Stimulated activated CD4-positive, alpha-beta T cell treated with anti-CD3 and anti-CD28 coated beads, Interleukin-1b, Interleukin-23, amount 100 ng/mL, for 1 hour (primary cell): ENCODE measurements around the gene THRB.

Source experiments
- DNase-seq, 2 donors: peaks; one replicate each; pipeline ENCODE4 v3.0.0-alpha.2; 2020; ENCODE audit warnings: low read depth in 2 of 2

Gene THRB

DNA sequence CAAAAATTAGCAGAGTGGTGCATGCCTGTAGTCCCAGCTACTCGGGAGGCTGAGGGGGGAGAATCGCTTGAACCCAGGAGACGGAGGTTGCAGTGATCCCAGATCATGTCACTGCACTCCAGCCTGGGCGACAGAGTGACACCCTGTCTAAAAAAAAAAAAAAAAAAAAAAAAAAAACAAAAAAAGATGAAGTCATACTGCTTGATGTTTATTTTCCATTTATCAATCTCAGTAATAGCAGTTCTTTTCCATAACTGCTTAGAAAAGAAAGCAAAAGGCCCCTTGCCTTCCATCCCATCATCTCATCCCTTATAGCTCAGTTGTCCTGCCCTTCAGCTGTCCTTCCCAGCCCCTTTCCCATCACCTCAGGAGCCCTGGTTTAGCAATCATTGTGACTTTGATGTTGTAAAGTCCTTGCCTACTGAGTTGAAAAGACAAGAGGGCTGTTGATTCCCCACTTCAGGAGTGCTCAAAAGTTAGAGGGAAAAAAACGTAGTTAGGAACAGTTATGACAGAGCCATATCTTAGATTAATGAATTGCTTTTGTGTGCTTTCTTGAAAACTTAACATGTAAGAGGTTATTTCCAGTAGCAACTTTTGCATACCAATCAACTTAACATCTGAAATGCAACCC is 18.0 kb upstream of the THRB start:
- DNase-seq: no peak

DNA sequence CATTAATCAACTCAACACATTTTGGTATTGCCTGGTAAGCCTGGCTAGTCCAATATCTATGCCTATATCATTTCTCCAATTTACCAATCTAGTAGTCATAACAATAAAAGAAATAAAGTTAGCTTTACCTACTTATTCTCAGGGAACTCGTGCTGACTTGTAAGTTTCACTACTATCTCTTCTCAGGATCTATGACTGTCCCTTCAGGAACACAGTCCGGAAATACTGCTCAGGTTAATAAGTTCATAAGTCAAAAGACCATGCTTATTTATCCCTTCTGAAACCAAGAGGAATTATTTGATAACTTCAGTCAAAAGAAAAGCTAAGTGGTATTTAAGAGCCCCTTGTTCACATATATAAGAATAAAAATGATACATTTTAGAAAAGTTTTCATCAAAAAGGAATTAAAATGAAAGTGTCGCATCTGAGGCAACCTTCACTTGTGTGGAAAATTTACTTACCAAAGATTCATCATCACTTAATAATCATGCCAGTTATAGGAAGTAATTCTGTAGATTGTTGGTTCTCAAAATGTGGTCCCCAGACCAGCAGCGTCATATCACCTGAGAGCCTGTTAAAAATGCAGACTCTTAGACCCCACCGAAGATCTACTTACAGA is 15.5 kb upstream of the THRB start:
- no peak for DNase-seq

DNA sequence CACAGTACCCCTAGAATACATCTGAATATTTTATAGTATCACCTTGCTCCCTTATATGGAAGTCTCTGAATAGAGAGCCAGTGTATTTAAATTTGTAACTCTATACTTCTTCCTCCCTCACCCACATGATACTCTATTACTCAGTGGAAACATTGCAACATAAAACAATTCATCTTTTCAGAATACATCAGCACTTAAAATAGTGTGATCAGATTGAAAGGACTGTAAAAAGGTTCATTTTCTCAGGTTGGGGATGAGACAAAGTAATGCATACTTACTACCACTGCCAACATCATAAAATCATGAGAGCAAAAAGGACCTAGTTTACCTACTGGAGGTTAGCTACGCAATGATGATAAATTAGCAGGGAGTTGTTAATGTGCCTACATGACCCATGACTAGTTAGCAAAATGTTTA is 13.8 kb upstream of the THRB start:
- no peak for DNase-seq

DNA sequence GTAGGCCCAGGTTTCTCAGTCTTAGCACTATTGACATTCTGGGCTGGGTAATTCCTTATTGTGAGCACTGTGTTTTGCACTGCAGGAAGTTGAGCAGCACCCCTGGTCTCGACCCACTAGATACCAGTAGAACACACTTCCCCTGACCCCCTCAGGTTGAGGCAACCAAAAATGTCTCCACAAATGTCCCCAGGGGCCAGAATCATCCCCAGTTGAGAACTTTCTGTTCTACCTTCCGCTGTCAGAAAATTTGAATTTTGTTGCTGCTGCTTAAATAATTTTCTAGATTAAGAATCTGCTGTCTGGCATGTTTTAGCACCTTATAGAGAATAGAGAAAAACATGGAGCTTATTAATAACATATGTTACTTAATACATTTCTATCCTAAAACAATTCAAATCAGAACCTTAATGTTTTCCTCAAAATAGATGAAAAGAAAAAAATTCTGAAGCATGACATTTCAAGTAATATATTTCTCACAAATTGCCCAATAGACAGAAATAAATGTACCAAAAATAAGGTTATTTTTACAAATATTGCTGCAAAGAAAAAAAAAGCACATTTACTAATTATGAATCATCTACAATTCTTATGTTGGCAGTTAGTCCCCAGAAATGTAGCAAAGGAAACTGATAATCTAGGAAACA is 13.2 kb upstream of the THRB start:
- DNase-seq: no peak

DNA sequence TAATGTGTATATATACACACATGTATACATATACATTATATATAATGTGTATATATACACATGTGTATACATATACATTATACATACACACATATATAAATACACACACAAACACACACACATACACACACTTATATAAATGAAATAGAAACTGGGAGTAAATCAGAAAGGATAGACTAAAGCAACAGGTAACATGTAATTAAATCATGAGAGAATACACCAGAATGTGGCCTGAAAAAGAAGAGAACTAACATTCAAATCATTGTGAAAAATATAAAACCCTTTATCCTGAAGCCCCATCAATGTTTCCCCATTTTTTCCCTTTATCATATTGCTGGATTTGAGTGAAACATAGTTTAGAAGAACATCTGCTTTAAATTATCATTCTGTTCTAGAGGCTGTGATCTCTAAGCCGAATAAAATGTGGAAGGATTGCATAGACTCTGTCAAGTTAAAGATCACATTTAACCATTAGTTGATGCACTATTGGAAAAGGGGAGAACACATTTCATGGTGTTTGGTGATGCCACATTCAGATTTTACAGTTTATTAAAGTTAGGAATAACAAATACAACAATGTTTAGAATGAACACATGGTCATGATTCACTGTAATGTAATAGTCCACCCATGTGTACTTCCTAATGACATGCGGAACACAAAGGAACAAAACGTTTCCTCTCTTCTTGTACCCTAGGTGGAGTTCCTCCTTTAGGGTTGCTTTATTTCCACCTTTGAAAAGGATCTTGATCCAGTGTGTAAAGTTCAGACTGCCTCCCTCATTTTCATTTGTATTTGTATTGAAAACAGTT is 12.5 kb upstream of the THRB start:
- DNase-seq: no peak

DNA sequence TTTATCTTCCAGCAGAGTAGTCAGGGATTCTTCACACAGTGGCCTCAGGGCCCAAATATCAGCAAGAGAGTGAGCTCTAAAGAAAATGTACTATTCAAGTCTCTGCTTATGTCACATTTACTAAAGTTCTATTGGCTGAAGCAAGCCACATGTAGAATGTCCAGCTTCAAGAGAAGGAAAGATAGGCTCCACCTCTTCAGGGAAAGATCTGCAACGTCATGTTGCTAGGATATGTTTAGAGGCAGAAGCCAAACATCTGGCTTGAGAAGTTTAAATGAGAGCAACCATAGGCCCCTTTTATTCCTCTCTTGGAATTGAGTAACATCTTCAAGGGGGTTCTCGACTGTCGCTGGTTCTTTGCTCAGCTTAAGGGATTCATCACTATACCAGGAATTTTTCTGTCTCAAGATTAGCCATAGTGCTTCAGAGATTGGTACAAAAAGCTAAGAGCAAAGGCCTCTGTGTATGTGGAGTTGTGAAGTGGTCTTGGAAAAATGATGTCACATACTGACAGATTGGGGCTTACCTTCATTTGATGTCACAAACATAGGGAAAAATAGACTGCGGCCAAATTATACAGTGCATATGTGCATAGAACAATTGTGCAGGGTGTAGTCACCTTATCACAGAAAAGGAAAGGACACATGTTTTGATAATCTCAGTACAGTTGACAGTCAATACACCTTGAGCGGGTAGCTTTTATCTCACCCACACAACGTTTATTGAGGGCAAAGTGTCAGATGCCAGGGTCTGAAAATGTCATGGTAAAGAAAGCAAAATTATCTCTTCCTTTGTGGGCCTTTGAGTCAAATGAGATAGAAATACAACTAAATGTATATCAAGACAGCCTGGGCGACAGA is 11.3 kb upstream of the THRB start:
- no peak for DNase-seq

DNA sequence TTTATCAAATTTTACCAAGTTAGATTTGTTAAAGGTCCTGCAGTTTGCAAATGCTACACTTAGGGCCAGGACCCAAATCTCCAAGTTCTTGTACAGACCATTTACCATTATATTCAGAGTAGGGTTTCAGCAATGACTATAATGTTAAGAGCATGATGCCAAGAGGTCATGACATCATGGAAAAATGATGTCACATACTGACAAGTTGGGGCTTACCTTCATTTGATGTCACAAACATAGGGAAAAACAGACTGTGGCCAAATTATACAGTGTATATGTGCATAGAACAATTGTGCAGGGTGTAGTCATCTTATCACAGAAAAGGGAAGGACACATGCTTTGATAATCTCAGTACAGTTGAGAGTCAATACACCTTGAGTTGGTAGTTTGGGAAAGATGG is 10.1 kb upstream of the THRB start:
- no peak for DNase-seq

DNA sequence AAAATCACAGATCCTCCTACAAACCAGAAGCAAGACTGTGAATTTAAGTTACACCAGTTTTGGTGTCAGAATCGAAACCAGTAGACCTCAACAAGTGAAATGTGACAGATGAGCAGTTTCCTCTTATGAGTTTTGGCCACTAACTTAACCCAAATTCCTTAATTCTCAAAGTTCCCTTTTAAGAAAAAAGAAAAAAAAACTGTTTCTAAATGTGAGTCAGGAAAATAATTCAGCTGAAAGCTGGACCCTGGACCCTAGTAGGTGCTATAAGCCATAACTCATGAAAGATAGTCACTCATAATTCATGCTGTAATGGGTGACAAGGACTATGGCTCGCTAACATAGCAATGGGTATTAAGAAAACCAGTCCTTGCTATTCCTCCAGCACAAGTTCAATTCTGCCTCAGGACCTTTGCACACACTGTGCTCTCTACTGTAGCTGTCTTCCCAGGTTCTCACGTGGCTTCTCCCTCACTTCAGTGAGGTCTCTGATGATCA is 9.0 kb upstream of the THRB start:
- DNase-seq: no peak

DNA sequence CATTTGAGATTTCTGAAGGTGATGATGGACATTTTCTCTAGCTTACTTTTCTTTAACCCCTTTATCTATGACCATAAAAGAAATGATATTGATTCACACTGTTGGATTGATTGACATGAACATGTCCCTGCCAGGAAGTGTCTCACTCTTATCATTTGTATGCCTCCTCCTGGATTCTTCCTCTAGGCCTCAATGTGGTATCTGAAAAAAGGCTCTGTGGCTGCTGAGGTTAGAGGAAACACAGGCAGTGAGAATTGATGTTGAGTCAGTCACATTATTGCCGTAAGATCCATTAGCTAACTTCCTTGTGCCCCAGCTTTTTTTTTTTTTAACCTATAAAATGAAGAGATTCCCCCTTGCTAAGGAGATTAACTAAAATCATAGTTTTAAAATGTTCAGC is 8.0 kb upstream of the THRB start:
- no peak for DNase-seq

DNA sequence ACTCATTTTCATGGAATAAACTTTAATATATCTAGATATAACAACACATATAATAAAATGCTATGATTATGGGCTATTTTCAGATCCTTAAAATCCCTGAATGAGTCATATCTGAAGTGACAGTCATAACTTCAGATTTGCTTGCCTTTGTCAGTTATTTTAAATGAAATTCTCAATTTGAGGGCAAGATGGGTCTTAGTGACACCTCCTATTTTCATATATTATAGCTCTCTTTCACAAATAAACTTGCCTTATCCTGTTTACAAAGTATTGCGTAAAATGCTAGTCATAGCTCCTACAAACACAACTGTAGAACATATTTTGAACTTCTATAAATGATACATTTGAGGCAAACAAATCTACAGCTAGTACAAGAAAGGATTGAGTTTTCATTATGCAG is 6.2 kb upstream of the THRB start:
- DNase-seq: no peak

DNA sequence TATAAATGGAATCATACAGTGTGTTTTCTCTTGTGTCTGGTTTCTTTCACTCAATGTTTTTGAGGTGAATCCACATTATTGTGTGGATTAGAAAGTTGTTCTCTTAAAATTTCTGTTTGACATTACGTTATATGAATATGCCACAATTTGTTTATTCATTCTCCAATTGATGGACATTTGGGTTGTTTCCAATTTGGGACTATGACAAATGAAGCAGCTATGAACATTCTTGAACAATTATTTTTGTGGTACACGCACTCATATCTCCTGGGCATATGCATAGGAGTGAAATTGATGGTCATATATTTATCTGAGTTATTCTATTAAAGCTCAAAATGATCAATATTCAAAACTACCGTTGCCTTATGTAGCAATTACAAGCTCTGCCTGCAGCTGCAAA is 5.3 kb upstream of the THRB start:
- no peak for DNase-seq

DNA sequence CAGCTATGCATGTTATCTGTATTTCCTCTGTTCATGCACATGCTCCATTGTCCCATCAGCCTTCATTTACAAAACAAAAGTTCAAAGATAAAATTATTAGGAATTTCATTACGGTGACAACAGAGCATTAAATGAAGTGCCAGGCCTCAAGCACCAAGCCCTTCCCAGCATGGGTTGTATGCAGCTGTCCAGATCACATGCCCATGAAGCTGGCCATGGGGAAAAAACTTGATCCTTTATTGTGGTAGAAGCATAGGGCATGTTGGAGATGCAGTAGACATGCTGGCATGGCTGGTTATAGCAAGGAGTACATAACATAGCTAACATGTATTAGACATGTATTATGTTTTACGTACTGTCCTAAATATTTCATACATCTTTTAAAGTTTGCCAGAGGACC is 4.1 kb upstream of the THRB start:
- DNase-seq: no peak

DNA sequence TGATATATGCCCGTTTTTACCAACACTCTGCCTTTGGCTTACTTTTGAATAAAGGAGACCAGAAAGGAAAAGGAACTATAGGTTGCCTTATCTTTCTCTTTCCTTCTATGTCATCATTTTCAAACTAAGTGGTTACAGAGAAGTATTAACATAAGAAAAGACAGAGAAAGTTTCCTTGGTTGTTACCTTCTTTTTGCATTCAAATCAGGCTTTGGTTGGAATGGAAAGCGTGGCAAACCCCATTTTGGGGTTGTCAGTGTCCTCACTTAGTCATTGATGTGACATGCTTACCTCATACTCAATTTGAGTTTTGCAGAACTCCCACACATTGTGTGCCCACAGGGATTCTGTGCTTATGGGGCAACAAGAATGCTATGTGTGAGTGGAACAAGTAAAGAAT is 3.7 kb upstream of the THRB start:
- no peak for DNase-seq

DNA sequence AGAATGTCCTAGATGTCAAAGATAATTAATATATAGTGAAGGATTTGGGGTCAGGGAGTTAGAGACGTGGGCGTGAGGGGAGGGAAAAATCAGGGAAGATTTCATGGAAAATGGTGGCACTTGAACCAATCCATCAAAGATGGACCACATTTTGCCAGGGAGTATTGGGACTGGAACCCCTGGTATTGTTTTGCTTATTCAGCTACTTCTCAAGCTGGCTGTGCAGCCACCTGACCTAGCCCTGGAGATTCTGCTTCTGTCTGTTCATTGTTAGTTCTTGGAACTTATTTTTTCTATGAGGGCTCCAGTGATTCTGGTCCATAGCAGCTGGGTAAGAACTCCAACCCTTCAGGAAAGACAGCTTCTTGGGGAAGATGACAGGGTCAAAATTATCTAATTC is 3.3 kb upstream of the THRB start:
- no peak for DNase-seq

DNA sequence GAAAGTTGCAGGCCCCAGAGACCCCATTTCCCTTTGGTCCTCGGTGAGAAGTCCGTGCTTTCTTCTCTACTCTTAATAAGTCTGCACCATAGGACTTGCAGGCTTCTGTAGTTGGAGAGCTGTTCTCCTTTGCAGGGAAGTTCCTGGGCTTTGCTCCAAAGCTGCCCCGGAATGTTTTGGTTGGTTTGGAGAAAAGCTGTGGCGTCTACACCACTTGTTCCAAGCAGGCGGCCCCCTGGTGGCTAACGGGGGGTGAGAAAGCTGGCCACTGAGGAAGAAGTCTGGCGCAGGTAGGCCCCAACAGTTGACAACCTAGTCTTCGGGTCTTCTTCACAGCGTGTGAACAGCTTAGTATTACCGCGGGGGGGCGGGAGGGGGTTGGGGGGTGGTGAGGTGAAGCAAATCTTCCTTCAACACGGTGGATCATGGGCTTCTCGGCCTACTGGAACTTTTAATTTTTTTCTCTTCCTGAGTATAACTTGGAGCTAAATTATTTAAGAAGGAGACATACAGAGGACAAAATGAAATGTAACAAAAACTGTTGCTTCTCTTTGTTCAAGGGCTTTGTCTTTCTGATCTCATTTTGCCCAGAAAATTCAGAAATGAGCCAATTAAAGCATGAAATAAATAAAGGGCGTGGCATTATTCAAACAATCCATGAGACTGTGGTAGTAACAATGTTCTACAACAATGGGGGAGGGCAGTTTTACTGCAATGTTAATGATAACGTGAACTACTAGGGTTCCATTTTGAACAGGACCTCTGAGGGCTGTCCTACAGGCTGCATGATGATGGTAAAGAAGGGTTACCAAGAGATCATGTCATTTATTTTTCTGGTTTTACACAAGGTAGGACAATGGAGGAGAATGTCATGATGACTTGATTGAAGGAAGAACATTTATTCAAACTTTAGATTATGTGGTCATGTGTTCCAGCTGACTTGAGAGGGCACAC is 2.2 kb upstream of the THRB start:
- DNase-seq: no peak

DNA sequence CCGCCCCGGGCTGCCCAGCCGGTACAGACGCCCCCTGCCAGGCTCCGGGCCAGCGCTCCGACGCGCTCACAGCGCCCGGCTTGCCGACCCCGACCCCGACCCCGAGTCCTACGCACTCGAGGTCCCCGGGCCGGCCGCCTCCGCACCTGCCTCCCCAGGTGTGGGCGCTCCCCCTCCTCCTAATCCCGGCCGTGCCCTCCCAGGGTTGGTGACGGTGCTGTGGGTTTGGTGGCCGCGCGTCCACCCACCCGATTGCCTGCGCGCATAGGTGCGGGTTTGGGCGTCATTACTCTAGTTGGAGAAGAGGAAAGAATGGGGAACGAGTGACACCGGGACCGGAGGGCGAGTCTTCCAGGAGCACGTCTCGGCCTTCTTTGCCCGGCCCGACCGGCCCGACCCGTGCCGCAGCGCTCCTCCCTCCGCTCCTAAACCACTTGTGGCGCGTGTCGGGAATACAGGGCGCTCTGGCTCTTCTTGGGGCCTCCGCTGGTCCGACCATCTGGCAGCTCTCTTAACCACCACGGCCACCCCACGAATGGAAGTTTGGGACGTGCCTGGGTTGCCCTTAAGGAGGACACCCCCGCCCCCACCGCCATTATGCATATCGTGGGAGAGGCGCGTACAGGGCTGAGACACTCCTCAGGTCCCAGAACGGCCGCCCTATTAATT is 810 bp upstream of the THRB start:
- no peak for DNase-seq

DNA sequence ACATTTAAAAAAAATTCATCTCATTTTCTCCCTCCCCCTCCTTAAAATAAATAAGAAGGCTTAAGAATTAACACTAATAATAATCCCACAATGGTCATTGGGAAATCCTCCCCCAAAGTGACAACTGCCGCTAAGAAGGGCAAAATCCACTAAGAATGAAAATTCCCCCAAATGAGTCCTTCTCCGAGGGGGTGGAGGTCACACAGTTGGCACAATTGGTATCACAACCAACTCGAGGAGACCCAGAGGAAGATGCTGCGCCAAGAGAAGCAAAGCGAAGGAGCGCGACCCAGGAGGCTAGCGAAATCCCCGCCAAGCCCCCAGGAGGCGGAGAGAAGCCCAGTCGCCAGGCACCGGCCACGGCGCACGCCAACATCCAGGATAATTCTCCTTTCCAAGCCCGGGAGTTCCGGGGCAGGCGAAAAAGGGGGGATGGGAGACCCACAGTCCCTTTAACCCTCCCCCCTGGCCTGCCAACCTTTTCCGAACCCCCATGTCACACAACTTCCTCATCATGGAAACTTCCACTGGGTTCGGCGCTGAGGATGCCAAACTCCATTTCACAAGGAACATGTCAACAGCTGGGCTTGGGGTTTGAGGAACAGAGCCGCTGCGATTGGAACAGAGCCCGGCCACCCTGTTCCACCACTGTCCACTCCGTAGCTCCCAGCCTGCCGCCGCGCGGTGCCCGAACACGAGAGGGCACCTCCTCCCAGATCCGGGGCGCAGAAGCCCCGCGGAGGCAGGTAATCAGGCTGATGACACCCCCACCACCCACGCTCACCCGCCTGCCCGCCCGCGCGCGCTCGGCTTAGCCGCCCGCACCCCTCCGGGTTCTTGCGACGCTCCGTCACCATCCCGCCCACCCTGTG is 668 bp downstream of the THRB start:
- DNase-seq: no peak

DNA sequence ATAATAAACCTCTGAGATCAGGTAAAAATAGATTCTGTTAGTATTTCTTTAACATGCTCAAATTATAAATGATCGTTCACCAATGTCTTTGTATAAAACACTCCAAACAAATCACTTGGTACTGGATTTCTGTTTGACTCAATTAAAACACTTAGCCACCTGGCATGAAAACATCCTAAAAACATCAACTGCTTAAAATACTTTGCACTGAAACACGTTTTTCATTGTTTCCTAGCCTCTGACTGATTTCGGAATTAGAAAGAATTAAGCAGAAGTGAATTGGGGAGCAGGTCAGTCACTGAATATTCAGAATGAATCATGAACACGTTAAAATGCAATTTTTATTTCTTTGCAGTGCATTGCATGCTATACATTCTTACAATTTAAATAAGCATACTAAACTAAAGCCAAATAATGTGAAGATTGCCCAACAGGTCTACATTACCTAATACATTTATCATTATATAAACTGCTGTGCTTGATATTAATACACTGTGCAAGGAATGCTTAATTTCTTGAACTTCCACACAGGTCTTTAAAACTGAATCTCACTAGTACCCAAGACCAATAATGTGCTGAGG is 1.6 kb downstream of the THRB start:
- no peak for DNase-seq

DNA sequence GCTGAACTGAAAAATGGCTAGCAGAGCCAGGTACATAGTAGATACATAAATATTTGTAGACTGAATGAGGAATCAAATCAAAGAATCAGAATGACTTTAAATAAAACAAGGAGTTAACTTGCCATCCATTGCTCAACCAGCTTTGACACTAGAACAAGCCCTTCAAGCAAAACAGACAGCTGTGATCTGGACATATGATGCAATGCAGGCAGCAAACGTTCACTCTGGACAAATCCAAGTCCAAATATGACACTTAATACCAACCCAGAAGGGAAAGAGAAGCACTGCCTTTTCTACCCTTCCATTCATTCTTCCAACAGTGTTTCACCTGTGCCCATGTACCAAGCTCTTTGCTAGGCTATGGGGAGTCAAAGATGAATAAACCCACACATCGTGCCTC is 4.5 kb downstream of the THRB start:
- DNase-seq: no peak
